ENCODE measurements around the gene PRUNE2. TPM values are rescaled to one million over a fixed set of nuclear protein-coding genes. Genes with fewer than 3 reads are reported as not detected.

Gene PRUNE2
- polyA plus RNA-seq, 1 donor (not counting 4 experiments of a cell fraction or from before 2014, with no cell fraction given): 0.41 TPM

DNA sequence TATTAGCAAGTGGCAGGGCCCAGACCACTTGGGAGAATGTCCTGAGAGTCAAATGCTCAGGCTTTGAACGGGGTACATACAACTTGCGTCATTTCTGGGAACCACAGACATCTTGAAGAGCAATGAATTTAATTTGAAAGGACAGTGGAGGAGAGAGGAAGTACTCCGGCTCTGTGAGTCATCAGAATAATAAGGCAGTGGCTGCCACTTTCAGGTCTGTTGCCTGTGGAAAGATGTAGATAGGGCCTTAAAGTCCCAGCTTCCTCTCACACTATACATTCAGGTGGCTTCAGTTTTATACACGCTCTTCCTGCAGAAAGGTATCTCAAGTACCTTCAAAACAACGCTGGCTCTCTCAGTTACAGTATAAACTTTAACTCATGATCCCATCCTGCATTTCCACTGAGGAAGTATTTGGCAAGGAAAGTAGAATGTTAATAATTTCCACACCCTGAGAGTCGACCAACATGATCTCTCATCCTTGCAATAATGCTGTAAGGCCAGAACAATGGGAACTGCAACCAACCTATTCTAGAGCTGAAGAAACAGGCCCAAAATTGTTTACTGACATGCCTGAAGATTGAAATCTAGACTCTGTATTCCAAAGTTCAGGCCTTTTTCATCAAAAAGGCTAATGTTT is 6.8 kb upstream of the PRUNE2 start:
- Histone ChIP-seq H3K79me2 (ENCODE audit: control insufficient read depth, insufficient read depth, low read length) (no peaks in the 10 kb centered on the region), H3K9me1 (ENCODE audit: control insufficient read depth, extremely low read depth, insufficient read depth, low read length) (peaks cover 2% of the 10 kb centered on the region), H3K9me3 (ENCODE audit: control insufficient read depth, low read depth, low read length) (no peaks in the 10 kb centered on the region), H3K4me1 (ENCODE audit: control insufficient read depth, extremely low read depth, insufficient read depth, low read length) (no peaks in the 10 kb centered on the region), H3K36me3 (ENCODE audit: control insufficient read depth in 2 of 2, extremely low read depth in 1 of 2, insufficient read depth in 2 of 2, low read length in 2 of 2) (no peaks in the 10 kb centered on the region), H3K4me2 (ENCODE audit: control insufficient read depth, extremely low read depth, insufficient read depth, low read depth, low read length) (no peak overlapping the region), H3K9ac (ENCODE audit: control insufficient read depth, extremely low read depth, insufficient read depth, low read length) (no peak overlapping the region), H3K4me3 (ENCODE audit: control insufficient read depth in 2 of 3, extremely low read depth in 1 of 3, insufficient read depth in 2 of 3, low read depth in 1 of 3, low read length in 3 of 3) (no peak overlapping the region), H2AFZ (ENCODE audit: control insufficient read depth, low read length) (no peak overlapping the region), H3K27me3 (ENCODE audit: control insufficient read depth, extremely low read depth, insufficient read depth, low read length) (no peaks in the 10 kb centered on the region), H4K20me1 (ENCODE audit: control insufficient read depth, extremely low read depth, insufficient read depth, low read length) (no peaks in the 10 kb centered on the region), H3K27ac (ENCODE audit: control insufficient read depth, insufficient read depth, low read length) (no peak overlapping the region)
- dilution Hi-C loops (cut with MboI; ENCODE audit: extremely low pct_ligation_motif_present, low sequenced_read_pairs): no loop called here
- no peak for DNase-seq (ENCODE audit: low read depth, low spot score)
- TF ChIP-seq EZH2 (IDR thresholded peaks at IDR 0.05; ENCODE audit: low read length) (no peak), CTCF (optimal IDR thresholded peaks at IDR 0.05 in 1 of 3, IDR thresholded peaks at IDR 0.05 in 1 of 3, conservative IDR thresholded peaks at IDR 0.05 in 1 of 3; ENCODE audit: extremely low read depth in 1 of 3, insufficient read depth in 2 of 3, low read length in 3 of 3) (no peak)
- FAIRE-seq: no peak

- Histone ChIP-seq H3K9me3 (ENCODE audit: control insufficient read depth, low read depth, low read length) (no peaks in the 10 kb centered on the region), H3K4me3 (ENCODE audit: control insufficient read depth in 2 of 3, extremely low read depth in 1 of 3, insufficient read depth in 2 of 3, low read depth in 1 of 3, low read length in 3 of 3) (no peak overlapping the region), H3K36me3 (ENCODE audit: control insufficient read depth in 2 of 2, extremely low read depth in 1 of 2, insufficient read depth in 2 of 2, low read length in 2 of 2) (no peaks in the 10 kb centered on the region), H2AFZ (ENCODE audit: control insufficient read depth, low read length) (no peak overlapping the region), H3K4me1 (ENCODE audit: control insufficient read depth, extremely low read depth, insufficient read depth, low read length) (no peaks in the 10 kb centered on the region), H3K4me2 (ENCODE audit: control insufficient read depth, extremely low read depth, insufficient read depth, low read depth, low read length) (no peak overlapping the region), H3K27ac (ENCODE audit: control insufficient read depth, insufficient read depth, low read length) (no peak overlapping the region), H3K27me3 (ENCODE audit: control insufficient read depth, extremely low read depth, insufficient read depth, low read length) (no peaks in the 10 kb centered on the region), H3K79me2 (ENCODE audit: control insufficient read depth, insufficient read depth, low read length) (no peaks in the 10 kb centered on the region), H4K20me1 (ENCODE audit: control insufficient read depth, extremely low read depth, insufficient read depth, low read length) (no peaks in the 10 kb centered on the region), H3K9ac (ENCODE audit: control insufficient read depth, extremely low read depth, insufficient read depth, low read length) (no peak overlapping the region), H3K9me1 (ENCODE audit: control insufficient read depth, extremely low read depth, insufficient read depth, low read length) (peaks cover 2% of the 10 kb centered on the region)
- dilution Hi-C loops (cut with MboI; ENCODE audit: extremely low pct_ligation_motif_present, low sequenced_read_pairs): no loop called here
- TF ChIP-seq EZH2 (IDR thresholded peaks at IDR 0.05; ENCODE audit: low read length) (no peak), CTCF (optimal IDR thresholded peaks at IDR 0.05 in 1 of 3, IDR thresholded peaks at IDR 0.05 in 1 of 3, conservative IDR thresholded peaks at IDR 0.05 in 1 of 3; ENCODE audit: extremely low read depth in 1 of 3, insufficient read depth in 2 of 3, low read length in 3 of 3) (no peak)
- DNase-seq (ENCODE audit: low read depth, low spot score) (no peak), FAIRE-seq (no peak)
Observed at GRCh38 chr9:76911971-76912370, 6.1 kb upstream of the PRUNE2 start.

All from keratinocyte (primary cell).